Activated naive CD4-positive, alpha-beta T cell treated with anti-CD3 and anti-CD28 coated beads, Interleukin-2, amount 10 ng/mL, durations not matched to agents 5 hours and 36 hours (primary cell): ENCODE measurements around the gene EPHA2. TPM values are rescaled to one million over a fixed set of nuclear protein-coding genes. Genes with fewer than 3 reads are reported as not detected.

Experiments used
- total RNA-seq, 2 experiments: library from RNA; stranded (reverse); gene quantifications; one replicate each; pipeline ENCODE4 v1.2.3, GENCODE V29; 2021

Gene EPHA2
- total RNA-seq, result not detected

DNA sequence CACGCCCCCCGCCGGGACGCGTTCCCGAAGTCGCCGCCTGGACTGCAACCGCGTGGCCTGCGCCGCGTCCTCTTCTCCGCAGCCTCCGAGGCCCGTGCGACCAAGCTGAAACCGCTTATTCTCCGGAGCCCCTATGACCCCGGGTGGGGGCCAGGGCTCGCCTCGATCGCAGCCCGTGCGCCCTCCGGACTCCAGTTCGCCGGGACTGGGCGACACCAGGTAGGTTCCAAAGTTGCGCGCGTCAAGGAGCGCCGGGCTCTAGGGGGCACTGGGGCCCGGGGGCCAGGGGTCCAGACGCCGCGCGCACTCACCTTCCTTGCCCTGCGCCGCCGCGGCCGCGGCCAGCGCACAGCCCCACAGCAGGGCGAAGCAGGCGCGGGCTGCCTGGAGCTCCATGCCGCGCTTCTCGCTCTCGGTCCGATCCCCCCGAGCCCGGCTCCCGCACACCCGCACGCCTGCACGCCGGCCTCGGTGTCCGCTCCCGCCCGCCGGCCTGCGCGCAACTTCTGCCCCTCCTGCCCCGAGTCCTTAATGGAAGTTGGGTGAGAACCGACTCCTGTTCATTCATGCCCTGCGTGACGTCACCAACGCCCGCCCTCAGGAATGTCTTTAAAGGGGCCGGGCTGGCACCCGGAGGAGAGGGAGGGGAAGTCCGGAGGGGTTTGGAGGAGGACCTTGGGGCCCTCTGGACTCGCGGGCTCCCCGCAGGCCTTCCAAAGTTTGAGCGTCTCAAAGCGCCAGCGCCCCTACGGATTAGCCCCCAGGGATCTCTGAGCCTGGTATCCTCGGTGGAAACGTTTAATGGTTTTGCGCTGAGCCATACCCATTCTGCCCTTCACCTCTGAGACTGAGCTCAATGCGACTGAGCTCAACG is at the start of gene EPHA2:
TSS of gene EPHA2 (minus strand) at position 533 of the 874 bp plus-strand sequence. CDS start at position 396, 137 bp downstream.

Other genes starting within 250 kb of the EPHA2 start
- gene ZBTB17, start 180.0 kb downstream of the EPHA2 start, total RNA-seq, result 10 to 100 TPM; 35.1 to 36.0 TPM
- not detected for gene SRARP, start 151.8 kb downstream of the EPHA2 start, total RNA-seq
- gene HSPB7, start 138.0 kb downstream of the EPHA2 start, total RNA-seq, result not detected
- not detected for gene CLCNKA, start 134.0 kb downstream of the EPHA2 start, total RNA-seq
- gene CLCNKB, start 112.3 kb downstream of the EPHA2 start, total RNA-seq, result not detected
- 1 to 10 TPM; 2.4 to 3.4 TPM for gene FAM131C, start 82.4 kb downstream of the EPHA2 start, total RNA-seq
- 1 to 10 TPM; 8.5 to 8.9 TPM for gene ARHGEF19, start 56.6 kb upstream of the EPHA2 start, total RNA-seq
- 1 to 10 TPM; 6.7 to 7.7 TPM for gene CPLANE2, start 81.1 kb upstream of the EPHA2 start, total RNA-seq
- 10 to 100 TPM; 17.4 to 20.0 TPM for gene FBXO42, start 196.4 kb upstream of the EPHA2 start, total RNA-seq
- 100 to 1,000 TPM; 141 to 146 TPM for gene SZRD1, start 211.2 kb upstream of the EPHA2 start, total RNA-seq